Fibroblast of the aortic adventitia (primary cell): ENCODE results near the gene CTNNA2. TPM values are rescaled to one million over a fixed set of nuclear protein-coding genes. Genes with fewer than 3 reads are reported as not detected.

Experiments used
- DNase-seq: peaks from one replicate; pipeline ENCODE4 v3.0.0-alpha.2; 2010; ENCODE audit warnings: low read depth
- H3K4me3 ChIP-seq: 2 replicates; pipeline ENCODE4 v1.5.1; 2011; ENCODE audit warnings: low read depth, mild to moderate bottlenecking, control low read depth, low read length, moderate library complexity
- CTCF ChIP-seq: IDR thresholded peaks from 2 replicates; pipeline ENCODE4 v1.5.1; 2011; ENCODE audit warnings: mild to moderate bottlenecking, low read length, control low read depth, inconsistent platforms; ENCODE audit not compliant: insufficient read depth
- total RNA-seq: library from RNA; depleted of rRNA; stranded (reverse); fragments of >200 nt; gene quantifications from 2 replicates; pipeline ENCODE4 v1.2.3, GENCODE V29; 2012; ENCODE audit warnings: low replicate concordance

CTNNA2 gene
- total RNA-seq, 1 donor: 0.36 TPM

GRCh38 chr2:80238692-80239469, 726.0 kb downstream of the CTNNA2 start:
- peak; percentile 70 for TF ChIP-seq CTCF
- peak; percentile 45 for DNase-seq
- no peak overlapping the region for H3K4me3 ChIP-seq

- TF ChIP-seq CTCF: no peak
- no peak for DNase-seq
- H3K4me3 ChIP-seq: no peak overlapping the region
Observed at GRCh38 chr2:80242355-80242910, 729.6 kb downstream of the CTNNA2 start.

- DNase-seq: no peak
- no peak for TF ChIP-seq CTCF
- no peak overlapping the region for H3K4me3 ChIP-seq
Observed at GRCh38 chr2:80244905-80245584, 732.2 kb downstream of the CTNNA2 start.

- no peak overlapping the region for H3K4me3 ChIP-seq
- TF ChIP-seq CTCF: no peak
Observed at GRCh38 chr2:80246534-80246933, 733.7 kb downstream of the CTNNA2 start.

GRCh38 chr2:80247339-80247738, 734.5 kb downstream of the CTNNA2 start:
- no peak overlapping the region for H3K4me3 ChIP-seq
- no peak for DNase-seq
- TF ChIP-seq CTCF: no peak

More at GRCh38 chr2:80246534-80246933, 733.7 kb downstream of the CTNNA2 start:
- no peak for DNase-seq

DNA sequence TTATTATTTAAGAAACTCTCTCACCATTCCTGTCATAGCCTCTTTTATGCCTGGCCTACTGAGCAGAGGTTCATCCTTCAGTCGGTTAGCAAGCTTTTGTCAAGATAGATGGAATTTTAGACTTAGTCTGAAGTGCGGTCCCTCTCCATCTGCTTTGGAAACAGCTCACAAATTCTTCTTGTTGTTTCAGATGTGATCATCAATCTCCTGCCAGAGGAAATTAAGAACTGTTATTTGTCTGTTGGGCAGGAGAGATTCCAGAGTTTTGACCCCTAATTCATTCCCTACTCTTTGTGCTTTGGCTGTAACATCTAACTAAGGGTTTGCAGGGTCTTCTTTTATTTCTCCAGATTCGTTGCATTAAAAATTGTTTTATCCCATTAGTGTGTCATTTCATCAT, 735.3 kb downstream of the CTNNA2 start:
- no peak for TF ChIP-seq CTCF

More for the DNA sequence above, 735.3 kb downstream of the CTNNA2 start:
- no peak overlapping the region for H3K4me3 ChIP-seq
- no peak for DNase-seq
